Activated CD8-positive, alpha-beta memory T cell treated with anti-CD3 and anti-CD28 coated beads, Interleukin-2, amount 50 U/mL, for 1 hour (primary cell): ENCODE measurements around the gene THUMPD3.

Source experiments
- DNase-seq: peaks from one replicate; pipeline ENCODE4 v3.0.0-alpha.2; 2020; ENCODE audit errors: extremely low read depth

The THUMPD3 gene

GRCh38 chr3:9362731-9363530, at the start of gene THUMPD3:
THUMPD3 (plus strand) TSS chr3:9363054; CDS start chr3:9365069, 2,015 bp downstream.
- DNase-seq: peak; percentile 77

GRCh38 chr3:9314796-9315195, 48.1 kb upstream of the THUMPD3 start:
- no peak for DNase-seq

- DNase-seq: no peak
Observed at GRCh38 chr3:9316881-9317361, 45.9 kb upstream of the THUMPD3 start.

- no peak for DNase-seq
Observed at GRCh38 chr3:9322780-9323179, 40.1 kb upstream of the THUMPD3 start.

- DNase-seq: no peak
Observed at GRCh38 chr3:9324944-9325343, 37.9 kb upstream of the THUMPD3 start.

GRCh38 chr3:9327578-9327977, 35.3 kb upstream of the THUMPD3 start:
- DNase-seq: no peak

GRCh38 chr3:9330166-9330703, 32.6 kb upstream of the THUMPD3 start:
- no peak for DNase-seq

GRCh38 chr3:9331171-9331570, 31.7 kb upstream of the THUMPD3 start:
- DNase-seq: no peak

GRCh38 chr3:9332250-9333030, 30.4 kb upstream of the THUMPD3 start:
- no peak for DNase-seq

- no peak for DNase-seq
Observed at GRCh38 chr3:9339761-9340471, 22.9 kb upstream of the THUMPD3 start.

GRCh38 chr3:9340472-9340902, 22.4 kb upstream of the THUMPD3 start:
- no peak for DNase-seq

- DNase-seq: no peak
Observed at GRCh38 chr3:9342696-9343095, 20.2 kb upstream of the THUMPD3 start.

GRCh38 chr3:9343115-9343514, 19.7 kb upstream of the THUMPD3 start:
- no peak for DNase-seq

GRCh38 chr3:9345041-9345440, 17.8 kb upstream of the THUMPD3 start:
- DNase-seq: no peak

- DNase-seq: no peak
Observed at GRCh38 chr3:9346141-9346540, 16.7 kb upstream of the THUMPD3 start.

GRCh38 chr3:9347081-9347480, 15.8 kb upstream of the THUMPD3 start:
- DNase-seq: no peak

GRCh38 chr3:9347887-9348286, 15.0 kb upstream of the THUMPD3 start:
- DNase-seq: no peak

- no peak for DNase-seq
Observed at GRCh38 chr3:9349321-9350117, 13.3 kb upstream of the THUMPD3 start.

- DNase-seq: no peak
Observed at GRCh38 chr3:9351709-9352126, 11.1 kb upstream of the THUMPD3 start.

GRCh38 chr3:9352917-9353752, 9.7 kb upstream of the THUMPD3 start:
- DNase-seq: peak; percentile 13
